Type B pancreatic cell (in vitro differentiated cells): ENCODE results near the gene TMSB4X. TPM values are rescaled to one million over a fixed set of nuclear protein-coding genes. Genes with fewer than 3 reads are reported as not detected.
A peak's percentile ranks its signal among the peaks of the same experiment; 100 is the strongest.

Experiments
- DNase-seq: peaks from one replicate; pipeline ENCODE4 v3.0.0; 2021; ENCODE audit warnings: mixed read lengths; ENCODE audit not compliant: unreplicated experiment; ENCODE audit errors: extremely low spot score
- H3K27ac Mint-ChIP-seq: 2 replicates; pipeline ENCODE4 v1.8.0; 2021; ENCODE audit warnings: mild to moderate bottlenecking, mixed read lengths
- H3K27me3 Mint-ChIP-seq: 2 replicates; pipeline ENCODE4 v1.8.0; 2021; ENCODE audit warnings: mixed read lengths
- H3K36me3 Mint-ChIP-seq: 2 replicates; pipeline ENCODE4 v1.8.0; 2021; ENCODE audit warnings: mixed read lengths
- H3K4me1 Mint-ChIP-seq: one replicate; pipeline ENCODE4 v1.8.0; 2021; ENCODE audit warnings: mixed read lengths; ENCODE audit not compliant: unreplicated experiment
- H3K4me3 Mint-ChIP-seq: 2 replicates; pipeline ENCODE4 v1.8.0; 2021; ENCODE audit warnings: mild to moderate bottlenecking, mixed read lengths
- H3K9me3 Mint-ChIP-seq: 2 replicates; pipeline ENCODE4 v1.8.0; 2021; ENCODE audit warnings: mixed read lengths
- total RNA-seq: library from RNA; stranded (reverse); gene quantifications from 2 replicates; pipeline ENCODE4 v1.2.1, GENCODE V29; 2021; ENCODE audit warnings: low replicate concordance
- TF ChIP-seq, protein P1 (sequence below): fragments of 200-600 bp; sonication (generic); conservative IDR thresholded peaks from 2 replicates; pipeline ENCODE4 v1.5.0; 2021; ENCODE audit warnings: antibody characterized with exemption, mild to moderate bottlenecking

TMSB4X gene
- total RNA-seq, 1 donor from 2014 or later: 1,981 TPM

DNA sequence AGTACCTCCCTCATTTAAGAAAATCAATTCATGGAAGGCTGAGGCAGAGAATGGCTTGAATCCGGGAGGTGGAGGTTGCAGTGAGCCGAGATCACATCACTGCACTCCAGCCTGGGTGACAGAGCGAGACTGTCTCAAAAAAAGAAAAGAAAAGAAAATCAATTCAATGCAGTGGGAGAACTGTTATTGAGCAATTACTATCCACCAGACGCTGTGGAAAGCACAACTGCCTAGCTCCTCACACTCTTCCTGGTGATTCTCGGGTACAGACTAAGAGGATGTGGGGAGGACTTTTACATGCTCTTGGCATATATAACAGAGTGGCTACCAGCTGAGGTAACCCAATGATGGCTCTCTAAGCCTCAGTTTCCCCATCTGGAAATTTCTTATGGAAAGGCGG lies 2.7 kb upstream of the TMSB4X start:
- no peak for DNase-seq
- Mint-ChIP-seq H3K27me3 (peaks cover 3% of the 10 kb centered on the region), H3K9me3 (peaks cover 9% of the 10 kb centered on the region), H3K4me3 (no peak overlapping the region), H3K4me1 (peaks cover 20% of the 10 kb centered on the region), H3K36me3 (peaks cover 14% of the 10 kb centered on the region), H3K27ac (no peak overlapping the region)
- TF ChIP-seq, protein P1, sequence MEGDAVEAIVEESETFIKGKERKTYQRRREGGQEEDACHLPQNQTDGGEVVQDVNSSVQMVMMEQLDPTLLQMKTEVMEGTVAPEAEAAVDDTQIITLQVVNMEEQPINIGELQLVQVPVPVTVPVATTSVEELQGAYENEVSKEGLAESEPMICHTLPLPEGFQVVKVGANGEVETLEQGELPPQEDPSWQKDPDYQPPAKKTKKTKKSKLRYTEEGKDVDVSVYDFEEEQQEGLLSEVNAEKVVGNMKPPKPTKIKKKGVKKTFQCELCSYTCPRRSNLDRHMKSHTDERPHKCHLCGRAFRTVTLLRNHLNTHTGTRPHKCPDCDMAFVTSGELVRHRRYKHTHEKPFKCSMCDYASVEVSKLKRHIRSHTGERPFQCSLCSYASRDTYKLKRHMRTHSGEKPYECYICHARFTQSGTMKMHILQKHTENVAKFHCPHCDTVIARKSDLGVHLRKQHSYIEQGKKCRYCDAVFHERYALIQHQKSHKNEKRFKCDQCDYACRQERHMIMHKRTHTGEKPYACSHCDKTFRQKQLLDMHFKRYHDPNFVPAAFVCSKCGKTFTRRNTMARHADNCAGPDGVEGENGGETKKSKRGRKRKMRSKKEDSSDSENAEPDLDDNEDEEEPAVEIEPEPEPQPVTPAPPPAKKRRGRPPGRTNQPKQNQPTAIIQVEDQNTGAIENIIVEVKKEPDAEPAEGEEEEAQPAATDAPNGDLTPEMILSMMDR: no peak

DNA sequence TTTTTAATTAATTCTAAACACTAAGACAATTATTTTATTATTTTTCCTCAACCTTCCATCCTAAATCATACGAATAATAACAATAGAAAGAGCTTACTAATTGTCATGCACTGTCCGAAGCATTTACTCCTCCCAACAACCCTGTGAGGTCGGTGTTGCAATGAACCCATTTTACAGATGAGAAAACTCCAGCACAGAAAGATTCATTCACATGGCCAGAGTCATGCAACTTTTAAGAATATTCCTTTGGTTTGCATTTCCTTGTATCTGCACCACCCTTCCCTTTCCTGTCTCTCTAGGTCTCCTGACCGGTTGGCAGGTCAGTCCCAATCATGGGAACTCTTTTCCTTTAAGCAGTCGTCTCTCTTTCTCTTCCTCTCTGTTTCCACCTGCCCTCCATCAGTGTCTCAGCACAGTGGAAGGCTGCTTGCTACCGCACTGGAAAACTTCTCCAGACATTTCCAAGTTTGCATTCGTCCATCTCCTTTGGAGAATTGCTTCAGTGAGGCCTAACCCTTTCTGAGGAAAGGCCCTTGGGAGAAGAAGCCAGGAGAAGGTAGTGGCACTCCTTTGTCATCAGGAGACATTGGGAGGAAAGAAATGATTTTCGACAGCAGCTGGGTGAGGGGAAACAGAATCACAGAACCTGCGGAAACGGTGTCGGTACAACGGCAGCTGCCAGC lies 1.9 kb upstream of the TMSB4X start:
- peak overlapping the region; percentile 22 for H3K4me3 Mint-ChIP-seq
- peaks cover 20% of the 10 kb centered on the region for H3K4me1 Mint-ChIP-seq
- DNase-seq: no peak
- peaks cover 3% of the 10 kb centered on the region for H3K27me3 Mint-ChIP-seq
- H3K27ac Mint-ChIP-seq: peak overlapping the region; percentile 96
- peaks cover 15% of the 10 kb centered on the region for H3K36me3 Mint-ChIP-seq
- H3K9me3 Mint-ChIP-seq: peaks cover 8% of the 10 kb centered on the region
- TF ChIP-seq, protein P1: no peak

DNA sequence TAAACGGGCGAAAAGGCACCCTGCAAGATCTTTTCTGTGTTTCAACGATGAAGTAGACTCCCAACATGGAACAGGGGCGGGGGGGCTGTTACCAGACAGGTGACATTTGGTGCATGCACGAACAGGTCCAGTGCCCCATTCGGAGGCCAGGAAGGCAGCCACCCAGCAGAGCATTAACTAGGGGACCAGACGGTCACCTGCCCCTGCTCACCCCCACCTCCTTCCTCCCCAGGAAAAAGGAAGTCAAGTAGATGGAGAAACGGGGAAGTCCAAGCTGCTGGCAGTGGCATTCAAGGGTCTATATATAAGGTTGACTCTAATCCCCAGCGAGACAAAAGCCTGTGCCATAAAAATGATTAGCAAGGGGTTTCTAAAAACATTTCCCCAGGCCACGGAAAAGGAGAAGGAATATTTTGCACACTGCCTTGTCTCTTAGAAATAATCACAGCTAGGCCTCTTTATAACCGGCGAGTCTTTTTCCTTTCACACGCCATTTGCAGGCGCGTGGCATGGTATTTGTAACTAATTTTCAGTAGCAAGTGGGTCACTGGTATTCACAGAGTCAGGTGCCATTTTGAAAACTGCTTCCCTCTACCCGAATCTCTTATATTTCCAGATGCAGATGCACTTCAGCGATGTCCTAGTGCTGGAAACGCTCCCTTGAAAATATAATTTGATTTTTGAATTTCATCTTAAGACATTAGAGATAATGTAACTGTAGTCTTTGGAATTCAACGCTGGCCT lies 1.2 kb upstream of the TMSB4X start:
- H3K9me3 Mint-ChIP-seq: peaks cover 5% of the 10 kb centered on the region
- H3K27me3 Mint-ChIP-seq: peaks cover 6% of the 10 kb centered on the region

DNA sequence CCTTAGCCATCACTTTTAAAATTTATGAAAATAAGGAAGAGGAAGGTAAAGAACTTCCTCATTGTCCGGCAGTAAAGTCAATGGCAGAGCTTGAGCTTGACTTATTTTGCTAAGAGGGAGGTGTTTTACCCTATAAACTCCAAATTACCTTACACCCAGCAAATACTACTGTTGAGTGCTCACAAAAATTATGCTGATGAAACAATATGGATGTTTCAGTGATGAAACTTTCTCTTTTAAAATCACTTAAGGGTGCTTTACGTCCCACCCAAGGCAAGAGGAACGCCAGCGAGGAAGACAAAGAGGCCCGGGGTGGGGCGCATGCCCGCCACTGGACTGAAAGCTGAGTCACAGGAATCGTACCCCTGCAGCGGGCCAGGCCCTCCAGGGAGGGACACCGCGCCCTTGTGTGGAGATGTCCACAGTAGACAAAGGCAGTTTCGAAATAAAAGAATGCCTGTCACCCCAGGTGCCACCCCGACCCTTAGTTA lies 560 bp upstream of the TMSB4X start:
- Mint-ChIP-seq H3K27ac (peak overlapping the region; percentile 96), H3K4me1 (peaks cover 28% of the 10 kb centered on the region), H3K4me3 (peak overlapping the region; percentile 94), H3K27me3 (peaks cover 6% of the 10 kb centered on the region), H3K36me3 (peaks cover 20% of the 10 kb centered on the region), H3K9me3 (peaks cover 5% of the 10 kb centered on the region)
- TF ChIP-seq, protein P1: no peak
- peak; percentile 74 for DNase-seq

More for the DNA sequence above, 1.2 kb upstream of the TMSB4X start:
- Mint-ChIP-seq H3K4me1 (peaks cover 25% of the 10 kb centered on the region), H3K36me3 (peaks cover 20% of the 10 kb centered on the region), H3K4me3 (peak overlapping the region; percentile 94), H3K27ac (peak overlapping the region; percentile 96)
- TF ChIP-seq, protein P1: no peak
- DNase-seq: no peak

DNA sequence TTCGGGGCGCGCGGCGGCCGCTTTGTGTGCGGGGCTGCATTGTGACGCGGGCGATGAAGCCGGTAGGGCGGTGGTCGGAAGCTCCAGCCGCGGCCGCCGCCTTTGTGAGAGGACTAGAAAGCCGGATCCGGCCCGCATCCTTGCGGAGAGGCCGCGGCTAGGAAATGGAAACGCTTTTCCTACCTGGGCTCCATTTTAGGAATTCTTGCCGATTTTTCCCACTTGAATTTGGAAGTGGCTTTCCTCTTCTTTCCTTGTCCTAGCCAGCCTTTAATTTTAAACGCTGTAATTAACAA lies 708 bp downstream of the TMSB4X start:
- peak; percentile 70 for DNase-seq
- Mint-ChIP-seq H3K36me3 (peaks cover 20% of the 10 kb centered on the region), H3K4me1 (peaks cover 27% of the 10 kb centered on the region), H3K4me3 (peak overlapping the region; percentile 94), H3K27ac (peak overlapping the region; percentile 96), H3K9me3 (peaks cover 4% of the 10 kb centered on the region), H3K27me3 (peaks cover 6% of the 10 kb centered on the region)
- TF ChIP-seq, protein P1: no peak
